GM12864 (cell line): Measurements from ENCODE around the gene IL25.
"Not testable (repeated sequence)": the region's sequence is repeated elsewhere in the genome, so short reads cannot be mapped to it uniquely, and the experiment has no call there.

Experiments used
- DNase-seq: peaks from one replicate; pipeline ENCODE4 v3.0.0-alpha.2; 2011; ENCODE audit warnings: low read depth
- H3K4me3 ChIP-seq: 2 replicates; pipeline ENCODE4 v1.5.1; 2011; ENCODE audit warnings: mild to moderate bottlenecking, low read depth, low read length, control low read depth
- TF ChIP-seq, protein P1 (sequence below): IDR thresholded peaks from 2 replicates; pipeline ENCODE4 v1.5.1; 2011; ENCODE audit warnings: low read depth, mild to moderate bottlenecking, moderate library complexity, low read length, control low read depth, inconsistent platforms; ENCODE audit errors: missing control alignments

The IL25 gene

DNA sequence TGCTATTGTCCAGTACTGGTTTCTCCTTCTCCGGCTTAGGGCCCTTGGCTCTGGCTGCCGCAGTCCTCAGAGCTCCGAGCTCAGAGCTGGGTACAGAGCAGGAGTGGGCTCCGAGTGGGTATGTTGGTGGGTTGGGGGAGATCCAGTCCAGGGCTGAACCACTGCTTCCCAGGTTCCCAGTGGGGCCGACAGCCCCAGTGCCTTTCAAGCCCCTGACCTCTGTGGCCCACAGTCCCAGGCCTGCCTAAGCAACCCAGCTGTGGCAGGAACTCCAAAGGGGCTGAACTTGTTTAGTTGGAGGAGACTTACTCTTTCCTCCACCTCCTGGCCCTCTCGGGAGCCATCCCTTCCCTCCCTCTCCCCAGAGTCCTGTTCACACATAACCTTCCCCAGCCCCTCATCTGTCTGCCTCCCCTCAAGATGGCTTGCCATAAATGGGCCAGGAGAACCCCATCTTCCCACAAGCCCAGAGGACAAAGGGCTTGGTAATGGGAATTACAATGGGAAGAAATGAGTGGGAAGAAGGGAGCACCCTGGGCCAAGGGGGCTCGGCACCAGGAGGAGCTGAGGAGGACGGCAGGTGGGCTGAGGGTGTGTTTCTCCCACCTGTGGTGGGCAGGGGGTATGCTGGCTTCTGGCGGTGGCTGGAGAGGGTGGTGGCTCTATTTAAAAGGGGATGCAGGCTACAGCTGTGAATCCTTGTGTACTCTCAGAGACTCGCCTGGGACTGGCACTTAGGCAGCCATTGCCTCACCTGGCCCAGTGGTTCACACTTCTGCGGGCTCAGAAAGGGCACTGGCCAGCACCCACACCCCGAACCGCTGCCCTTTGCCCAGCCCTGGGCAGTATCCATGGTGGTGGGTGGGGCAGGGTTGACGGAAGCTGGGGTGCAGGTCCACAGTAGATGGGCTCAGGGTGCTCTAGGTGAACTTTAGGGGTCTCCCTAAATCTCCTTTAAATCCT lies 39.2 kb downstream of the IL25 start:
- no peak for DNase-seq
- TF ChIP-seq, protein P1, sequence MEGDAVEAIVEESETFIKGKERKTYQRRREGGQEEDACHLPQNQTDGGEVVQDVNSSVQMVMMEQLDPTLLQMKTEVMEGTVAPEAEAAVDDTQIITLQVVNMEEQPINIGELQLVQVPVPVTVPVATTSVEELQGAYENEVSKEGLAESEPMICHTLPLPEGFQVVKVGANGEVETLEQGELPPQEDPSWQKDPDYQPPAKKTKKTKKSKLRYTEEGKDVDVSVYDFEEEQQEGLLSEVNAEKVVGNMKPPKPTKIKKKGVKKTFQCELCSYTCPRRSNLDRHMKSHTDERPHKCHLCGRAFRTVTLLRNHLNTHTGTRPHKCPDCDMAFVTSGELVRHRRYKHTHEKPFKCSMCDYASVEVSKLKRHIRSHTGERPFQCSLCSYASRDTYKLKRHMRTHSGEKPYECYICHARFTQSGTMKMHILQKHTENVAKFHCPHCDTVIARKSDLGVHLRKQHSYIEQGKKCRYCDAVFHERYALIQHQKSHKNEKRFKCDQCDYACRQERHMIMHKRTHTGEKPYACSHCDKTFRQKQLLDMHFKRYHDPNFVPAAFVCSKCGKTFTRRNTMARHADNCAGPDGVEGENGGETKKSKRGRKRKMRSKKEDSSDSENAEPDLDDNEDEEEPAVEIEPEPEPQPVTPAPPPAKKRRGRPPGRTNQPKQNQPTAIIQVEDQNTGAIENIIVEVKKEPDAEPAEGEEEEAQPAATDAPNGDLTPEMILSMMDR = no peak
- H3K4me3 ChIP-seq = no peak overlapping the region

DNA sequence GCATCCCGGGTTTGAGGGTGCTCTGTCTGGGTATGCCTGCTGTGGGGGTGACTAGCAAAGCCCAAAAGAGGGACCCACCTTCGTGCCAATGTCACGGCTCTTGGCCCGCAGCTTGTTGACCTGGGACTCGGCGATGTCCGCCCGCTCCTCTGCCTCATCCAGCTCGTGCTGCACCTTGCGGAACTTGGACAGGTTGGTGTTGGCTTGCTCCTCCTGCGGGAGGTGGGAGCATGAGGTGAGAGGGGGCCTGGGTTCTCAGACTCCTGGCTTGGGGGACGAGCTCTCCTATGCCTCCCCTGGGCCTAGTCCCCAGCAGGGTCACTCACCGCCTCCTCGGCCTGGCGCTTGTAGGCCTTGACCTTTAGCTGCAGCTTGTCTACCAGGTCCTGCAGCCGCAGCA lies 41.1 kb downstream of the IL25 start:
- TF ChIP-seq, protein P1 = no peak
- H3K4me3 ChIP-seq = no peak overlapping the region
- no peak for DNase-seq

DNA sequence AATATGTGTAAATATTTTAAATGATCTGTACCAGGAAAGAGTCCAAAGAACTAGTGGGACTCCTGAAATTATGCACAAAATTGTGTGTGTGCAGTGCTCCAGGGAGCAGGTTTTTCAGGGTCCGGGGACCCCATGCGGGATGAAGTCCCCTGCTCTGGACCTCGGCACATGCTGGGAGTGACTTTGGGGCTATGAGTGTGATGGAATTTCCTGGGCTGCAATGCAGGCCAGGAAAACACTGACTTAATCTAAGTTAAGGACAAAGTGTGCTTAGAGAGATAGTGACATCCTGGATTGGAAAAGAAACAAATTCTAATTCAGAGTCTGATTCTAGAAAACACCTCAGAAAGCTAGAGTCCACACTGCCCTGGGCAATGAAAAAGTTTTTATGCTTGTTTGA lies 41.6 kb downstream of the IL25 start:
- DNase-seq = no peak
- TF ChIP-seq, protein P1 = no peak
- no peak overlapping the region for H3K4me3 ChIP-seq

DNA sequence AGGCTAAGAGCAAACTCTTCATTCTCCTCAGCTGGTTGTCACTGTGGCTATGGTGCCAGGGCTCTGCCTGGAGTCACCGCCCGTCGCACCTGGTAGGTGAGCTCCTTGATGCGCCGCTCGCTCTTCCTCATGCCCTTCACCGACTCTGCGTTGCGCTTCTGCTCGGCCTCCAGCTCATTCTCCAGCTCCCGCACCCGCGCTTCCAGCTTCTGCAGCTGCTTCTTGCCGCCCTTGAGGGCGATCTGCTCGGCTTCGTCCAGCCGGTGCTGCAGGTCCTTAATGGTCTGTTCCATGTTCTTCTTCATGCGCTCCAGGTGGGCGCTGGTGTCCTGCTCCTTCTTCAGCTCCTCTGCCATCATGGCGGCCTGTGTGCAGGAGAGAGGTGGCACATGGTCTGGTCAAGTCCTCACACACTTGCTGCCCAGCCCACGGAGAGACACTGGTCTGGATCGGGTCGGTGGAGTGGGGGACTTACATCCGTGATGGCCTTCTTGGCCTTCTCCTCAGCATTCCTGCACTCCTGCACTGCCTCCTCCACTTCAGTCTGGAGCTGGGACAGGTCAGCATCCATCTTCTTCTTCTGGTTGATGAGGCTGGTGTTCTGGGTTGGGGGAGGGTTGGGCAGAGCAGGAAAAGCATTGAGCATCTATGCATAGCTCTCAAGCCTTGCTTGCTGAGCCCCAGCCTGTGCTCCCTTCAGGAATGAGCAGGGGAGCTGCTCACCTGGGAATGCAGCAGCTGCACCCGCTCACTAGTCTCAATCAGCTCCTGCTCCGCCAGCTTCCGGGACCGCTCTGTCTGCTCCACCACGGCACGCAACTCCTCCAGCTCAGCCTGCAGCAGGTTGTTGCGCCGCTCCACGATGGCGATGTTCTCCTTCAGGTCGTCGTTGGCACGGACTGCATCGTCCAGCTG lies 42.6 kb downstream of the IL25 start:
- TF ChIP-seq, protein P1 = no peak
- DNase-seq = no peak
- no peak overlapping the region for H3K4me3 ChIP-seq

DNA sequence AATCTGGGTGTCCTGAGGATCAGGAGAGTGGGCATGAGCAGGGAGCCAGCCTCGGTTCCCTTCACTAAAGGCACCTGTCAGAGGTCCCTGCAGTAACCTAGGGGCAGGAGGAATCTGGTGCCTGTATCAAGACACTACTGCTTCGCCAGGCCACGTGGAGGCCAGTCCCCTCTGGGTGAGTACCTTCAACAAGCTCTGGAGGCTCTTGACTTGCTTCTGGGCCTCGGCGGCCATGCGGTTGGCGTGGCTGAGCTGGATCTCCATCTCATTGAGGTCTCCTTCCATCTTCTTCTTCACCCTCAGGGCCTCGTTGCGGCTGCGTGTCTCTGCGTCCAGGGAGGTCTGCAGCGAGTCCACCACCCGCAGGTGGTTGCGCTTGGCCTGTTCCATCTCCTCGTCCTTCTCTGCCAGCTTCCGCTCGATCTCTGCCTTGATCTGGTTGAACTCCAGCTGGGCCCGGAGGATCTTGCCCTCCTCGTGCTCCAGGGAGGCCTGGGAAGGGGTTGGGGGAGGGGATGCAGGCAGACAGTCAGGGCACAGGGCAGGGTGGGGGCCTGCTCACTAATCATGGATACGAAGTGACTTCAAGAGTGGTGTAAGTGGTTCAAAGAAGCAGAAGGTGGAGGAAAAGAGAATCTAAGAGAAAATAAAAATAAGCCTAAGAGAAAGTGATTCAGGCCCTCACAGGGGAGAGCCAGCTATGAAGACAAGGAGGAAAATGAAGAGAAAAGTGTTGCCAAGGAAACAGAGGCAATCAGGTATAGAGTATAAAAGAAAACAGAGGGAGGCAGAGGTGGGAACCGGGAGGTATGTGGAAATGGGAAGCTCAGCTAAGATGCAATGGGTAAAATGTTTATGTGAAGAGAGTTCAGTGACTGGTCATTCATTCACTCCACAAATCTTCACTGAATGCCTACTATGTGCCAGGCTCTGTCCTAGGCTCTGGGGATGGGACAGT lies 43.5 kb downstream of the IL25 start:
- DNase-seq = no peak
- H3K4me3 ChIP-seq = no peak overlapping the region
- TF ChIP-seq, protein P1 = no peak

DNA sequence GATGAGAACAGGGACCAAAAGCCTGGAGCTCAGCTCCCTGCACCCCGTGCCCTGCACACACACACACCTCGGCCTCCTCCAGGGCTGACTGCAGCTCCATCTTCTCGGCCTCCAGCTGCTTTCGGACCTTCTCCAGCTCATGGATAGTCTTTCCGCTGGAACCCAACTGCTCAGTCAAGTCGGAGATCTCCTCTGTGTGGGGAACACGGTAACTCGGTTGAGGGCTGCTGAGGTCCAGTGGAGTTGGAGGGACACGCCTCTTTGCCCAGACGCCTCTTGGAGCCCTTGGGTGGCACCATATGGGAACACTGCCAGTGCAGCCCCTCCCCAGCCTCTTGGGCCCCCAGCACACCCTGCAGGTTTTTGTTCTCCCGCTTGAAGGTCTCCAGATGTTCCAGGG lies 44.2 kb downstream of the IL25 start:
- no peak for DNase-seq
- TF ChIP-seq, protein P1 = no peak
- H3K4me3 ChIP-seq = no peak overlapping the region

DNA sequence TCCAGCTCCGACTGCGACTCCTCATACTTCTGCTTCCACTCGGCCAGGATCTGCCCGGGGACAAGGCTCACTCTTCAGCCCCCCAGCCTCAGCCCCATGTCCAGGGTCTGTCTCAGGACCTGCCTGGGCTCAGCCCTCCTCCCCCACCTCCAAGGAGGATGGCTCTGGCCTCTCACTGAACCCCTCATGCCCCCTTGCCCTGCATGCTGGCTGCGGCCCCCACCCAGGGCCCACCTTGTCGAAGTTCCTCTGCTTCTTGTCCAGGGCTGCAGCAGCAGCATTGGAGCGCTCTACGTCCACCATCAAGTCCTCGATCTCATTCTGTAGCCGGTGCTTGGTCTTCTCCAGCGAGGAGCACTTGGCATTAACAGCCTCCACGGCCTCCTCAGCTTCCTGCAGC lies 44.7 kb downstream of the IL25 start:
- DNase-seq, H3K4me3 ChIP-seq: not testable (repeated sequence)
